ENCODE measurements around the gene ADARB1.

ADARB1 gene

DNA sequence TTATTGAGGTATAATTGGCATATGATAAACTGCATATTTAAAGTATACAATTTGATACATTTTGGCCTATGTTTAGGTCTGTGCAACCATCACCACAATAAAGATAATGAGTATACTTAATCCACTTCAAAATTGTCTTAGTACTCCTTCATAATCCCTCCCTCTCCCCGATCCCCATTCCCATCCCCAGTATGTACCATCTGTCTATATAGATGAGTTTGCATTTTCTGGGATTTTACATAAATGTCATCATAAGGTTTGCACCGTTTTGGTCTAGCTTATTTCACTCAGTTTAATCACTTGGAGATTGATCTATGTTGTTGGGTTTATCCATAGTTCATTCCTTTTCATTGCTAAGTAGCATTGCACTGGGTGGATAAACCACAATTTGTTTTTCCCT, 139.0 kb downstream of the ADARB1 start:
- DNase-seq, result no peak

- no peak for DNase-seq
These were observed 140.8 kb downstream of the ADARB1 start for GRCh38 chr21:45215213-45215612.

DNA sequence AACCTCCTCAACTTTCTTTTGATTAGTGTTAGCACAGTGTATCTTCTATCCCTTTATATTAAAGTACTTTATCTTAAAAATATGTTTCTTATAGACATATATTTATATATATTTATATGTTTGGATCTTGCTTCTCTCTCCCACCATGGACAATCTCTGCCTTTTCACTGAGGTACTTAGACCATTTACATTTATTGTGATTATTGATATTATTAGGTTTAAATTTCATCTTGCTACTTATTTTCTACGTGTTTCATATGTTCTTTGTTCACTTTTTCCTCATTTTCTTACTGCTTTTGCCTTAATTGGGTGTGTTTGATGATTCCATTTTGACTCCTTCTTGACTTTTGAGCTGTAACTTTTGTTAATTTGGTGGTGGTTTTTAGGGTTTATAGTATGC, 142.6 kb downstream of the ADARB1 start:
- no peak for DNase-seq

DNA sequence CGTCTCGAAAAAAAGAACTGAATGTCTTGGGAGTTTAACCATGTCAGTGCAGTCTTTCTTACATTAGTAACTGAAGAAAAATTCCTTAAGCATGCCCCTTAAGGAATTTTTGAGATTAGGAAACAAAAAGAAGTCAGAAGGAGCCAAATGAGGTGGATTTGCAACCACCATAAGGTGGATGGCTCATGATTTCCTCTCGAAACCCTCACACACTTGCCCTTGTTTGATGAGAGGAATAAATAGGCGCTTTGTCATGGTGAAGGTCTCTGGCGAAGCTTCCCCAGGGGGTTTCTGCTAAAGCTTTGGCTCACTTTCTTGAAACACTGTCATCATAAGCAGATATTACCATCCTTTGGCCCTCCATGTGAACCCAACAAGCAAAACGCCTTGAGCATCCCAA, 145.1 kb downstream of the ADARB1 start:
- no peak for DNase-seq

DNA sequence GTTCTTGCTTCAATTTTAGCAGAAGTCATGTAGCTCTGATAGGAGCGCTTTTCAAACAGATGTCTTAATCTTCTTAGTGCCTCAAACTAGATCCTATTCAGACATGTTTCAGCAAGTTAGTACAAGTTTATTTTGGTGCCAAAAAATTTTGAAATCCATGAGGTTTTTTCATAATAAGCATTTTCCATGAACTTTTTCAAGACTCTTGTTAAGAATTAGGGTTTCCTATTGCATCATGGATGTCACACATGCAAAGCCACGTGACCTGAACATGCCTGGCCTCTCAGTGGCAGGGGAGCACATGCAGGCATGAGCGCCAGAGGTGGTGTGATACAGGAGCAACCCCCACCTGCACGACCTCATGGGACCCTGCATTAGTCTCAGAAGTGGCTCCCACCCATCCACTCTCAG, 145.7 kb downstream of the ADARB1 start:
- DNase-seq, result no peak

DNA sequence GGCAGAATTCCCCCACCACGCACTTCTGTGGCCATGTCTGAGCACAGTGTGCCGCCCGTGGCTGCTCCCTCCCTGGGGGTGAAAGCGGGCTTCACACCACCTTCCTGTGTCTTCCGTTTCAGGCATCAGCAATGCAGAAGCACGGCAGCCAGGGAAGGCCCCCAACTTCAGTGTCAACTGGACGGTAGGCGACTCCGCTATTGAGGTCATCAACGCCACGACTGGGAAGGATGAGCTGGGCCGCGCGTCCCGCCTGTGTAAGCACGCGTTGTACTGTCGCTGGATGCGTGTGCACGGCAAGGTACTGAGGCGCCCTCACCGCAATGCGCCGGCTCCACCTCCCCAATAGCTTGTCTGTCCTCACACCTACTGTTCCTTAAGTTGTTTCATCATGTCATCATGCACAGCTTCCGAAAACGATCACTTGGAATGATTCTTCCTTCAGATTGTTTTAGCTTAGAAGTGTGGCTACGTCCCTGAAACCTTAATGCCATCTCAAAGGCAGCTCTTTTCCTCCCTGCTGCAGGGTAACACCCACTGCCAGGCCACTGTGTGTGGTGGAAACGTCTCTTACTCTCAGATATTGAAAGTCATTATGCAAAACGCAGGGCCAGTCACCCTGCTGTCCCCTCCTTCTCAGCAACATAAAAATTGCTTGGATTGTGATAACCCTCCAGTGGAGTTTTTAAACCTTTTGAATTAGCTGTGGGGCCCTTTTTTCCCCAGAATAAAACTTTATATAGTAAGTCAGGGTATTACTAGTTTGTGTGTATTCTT, 146.5 kb downstream of the ADARB1 start:
- no peak for DNase-seq

DNA sequence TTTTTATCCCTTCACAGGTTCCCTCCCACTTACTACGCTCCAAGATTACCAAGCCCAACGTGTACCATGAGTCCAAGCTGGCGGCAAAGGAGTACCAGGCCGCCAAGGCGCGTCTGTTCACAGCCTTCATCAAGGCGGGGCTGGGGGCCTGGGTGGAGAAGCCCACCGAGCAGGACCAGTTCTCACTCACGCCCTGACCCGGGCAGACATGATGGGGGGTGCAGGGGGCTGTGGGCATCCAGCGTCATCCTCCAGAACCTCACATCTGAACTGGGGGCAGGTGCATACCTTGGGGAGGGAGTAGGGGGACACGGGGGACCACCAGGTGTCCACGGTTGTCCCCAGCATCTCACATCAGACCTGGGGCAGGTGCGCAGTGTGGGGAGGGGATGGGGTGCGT, 147.6 kb downstream of the ADARB1 start:
- DNase-seq, result no peak

- no peak for DNase-seq
These were observed 149.1 kb downstream of the ADARB1 start for GRCh38 chr21:45223236-45224185.

GRCh38 chr21:45224189-45224938, 150.0 kb downstream of the ADARB1 start:
- DNase-seq, result no peak

DNA sequence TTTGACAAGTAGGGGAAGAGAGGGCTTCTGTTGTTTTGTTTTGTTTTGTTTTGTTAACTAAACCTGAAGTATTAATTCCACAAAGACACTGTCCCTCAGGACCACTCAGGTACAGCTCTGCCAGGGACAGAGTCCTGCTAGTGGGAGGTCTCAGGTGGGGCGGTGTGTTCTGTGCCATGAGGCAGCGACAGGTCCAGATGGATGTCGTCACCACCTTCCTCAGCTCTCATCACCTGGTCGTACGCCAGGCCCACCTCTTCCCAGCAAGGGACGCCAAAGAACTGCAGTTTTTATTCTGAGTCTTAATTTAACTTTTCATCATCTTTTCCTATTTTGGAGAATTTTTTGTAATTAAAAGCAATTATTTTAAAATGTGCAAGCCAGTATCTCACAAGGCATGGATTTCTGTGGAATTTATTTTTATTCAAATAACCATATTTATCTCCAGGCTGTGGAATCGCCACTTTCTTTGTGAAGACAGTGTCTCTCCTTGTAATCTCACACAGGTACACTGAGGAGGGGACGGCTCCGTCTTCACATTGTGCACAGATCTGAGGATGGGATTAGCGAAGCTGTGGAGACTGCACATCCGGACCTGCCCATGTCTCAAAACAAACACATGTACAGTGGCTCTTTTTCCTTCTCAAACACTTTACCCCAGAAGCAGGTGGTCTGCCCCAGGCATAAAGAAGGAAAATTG, 150.8 kb downstream of the ADARB1 start:
- no peak for DNase-seq

- DNase-seq, result no peak
These were observed 151.5 kb downstream of the ADARB1 start for GRCh38 chr21:45225741-45226327.

- DNase-seq, result no peak
These were observed 152.4 kb downstream of the ADARB1 start for GRCh38 chr21:45226540-45227326.

GRCh38 chr21:45227735-45228134, 153.4 kb downstream of the ADARB1 start:
- no peak for DNase-seq

- DNase-seq, result no peak
These were observed 153.8 kb downstream of the ADARB1 start for GRCh38 chr21:45228171-45228641.

GRCh38 chr21:45228656-45229240, 154.4 kb downstream of the ADARB1 start:
- no peak for DNase-seq

DNA sequence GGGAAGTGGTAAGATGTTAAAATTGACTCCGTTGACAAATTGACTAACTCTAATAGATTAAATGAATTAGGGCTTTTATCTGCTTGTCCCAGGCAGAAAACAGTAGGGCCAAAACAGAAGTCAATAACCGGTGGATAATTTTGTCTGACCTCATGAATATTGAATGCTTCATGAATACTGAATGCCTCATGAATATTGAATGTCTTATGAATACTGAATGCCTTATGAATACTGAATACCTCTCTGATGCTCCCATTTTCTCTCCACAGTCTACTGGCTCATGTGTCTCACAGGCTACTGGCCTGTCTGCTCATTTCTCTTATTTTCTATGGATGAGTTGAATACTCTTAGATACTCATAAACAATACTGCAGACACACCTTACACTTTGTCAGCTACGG, 157.3 kb downstream of the ADARB1 start:
- DNase-seq, result no peak

DNA sequence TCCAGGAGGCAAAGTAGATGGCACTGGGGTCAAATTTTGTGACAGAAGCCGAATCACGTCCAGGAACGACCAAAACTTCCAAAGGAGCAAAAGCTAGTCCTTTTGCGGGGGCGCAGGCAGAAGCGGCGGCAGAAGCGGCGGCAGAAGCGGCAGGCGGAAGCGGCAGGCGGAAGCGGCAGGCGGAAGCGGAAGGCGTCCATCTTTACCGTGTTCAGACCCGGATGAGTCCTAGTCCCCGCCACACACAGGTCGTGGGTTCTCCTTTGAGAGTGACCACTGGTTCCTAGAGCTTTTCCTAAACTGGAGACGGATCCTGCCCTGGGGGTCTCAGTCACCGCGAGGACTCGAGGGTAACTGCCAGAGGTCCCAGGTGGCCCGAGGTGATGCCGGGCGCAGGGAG, 159.7 kb downstream of the ADARB1 start:
- no peak for DNase-seq

DNA sequence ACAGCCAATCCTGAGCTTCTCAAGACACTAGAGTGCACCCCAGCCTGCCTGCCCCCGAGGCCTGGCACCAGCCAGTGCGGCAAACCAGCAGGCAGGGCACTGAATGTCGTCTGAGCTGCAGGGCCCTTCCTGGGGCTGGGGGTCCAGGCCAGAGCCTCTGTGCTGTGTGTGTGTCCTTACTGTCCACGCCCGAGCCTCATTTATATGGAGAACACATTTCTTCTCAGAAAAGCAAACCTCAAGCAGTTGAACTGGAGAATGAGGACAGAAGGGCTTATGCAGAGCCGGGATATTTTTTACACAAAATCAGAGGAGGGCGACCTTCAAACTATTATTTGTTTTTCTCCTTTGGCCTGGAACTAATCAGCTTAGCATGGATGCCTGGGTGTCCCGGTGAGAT, 160.6 kb downstream of the ADARB1 start:
- DNase-seq, result no peak

DNA sequence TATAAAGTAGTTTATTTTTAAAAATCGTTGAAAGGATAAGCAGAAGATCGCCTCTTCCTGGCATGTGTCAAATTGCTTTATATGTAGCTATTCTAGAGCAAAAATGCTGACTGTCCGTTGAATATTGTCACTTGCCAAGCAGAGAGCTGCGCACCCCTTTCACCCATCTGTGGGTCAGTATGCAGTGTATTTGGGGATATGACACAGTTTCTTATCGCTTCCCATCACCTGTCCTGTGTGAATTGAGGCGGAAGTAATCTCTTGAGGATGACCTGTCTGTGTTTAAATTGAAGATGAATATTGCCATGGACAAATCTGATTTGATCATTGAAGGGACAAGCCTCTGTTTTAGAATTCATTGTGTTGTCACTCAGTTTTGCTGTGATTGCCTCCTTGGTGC, 161.1 kb downstream of the ADARB1 start:
- no peak for DNase-seq

DNA sequence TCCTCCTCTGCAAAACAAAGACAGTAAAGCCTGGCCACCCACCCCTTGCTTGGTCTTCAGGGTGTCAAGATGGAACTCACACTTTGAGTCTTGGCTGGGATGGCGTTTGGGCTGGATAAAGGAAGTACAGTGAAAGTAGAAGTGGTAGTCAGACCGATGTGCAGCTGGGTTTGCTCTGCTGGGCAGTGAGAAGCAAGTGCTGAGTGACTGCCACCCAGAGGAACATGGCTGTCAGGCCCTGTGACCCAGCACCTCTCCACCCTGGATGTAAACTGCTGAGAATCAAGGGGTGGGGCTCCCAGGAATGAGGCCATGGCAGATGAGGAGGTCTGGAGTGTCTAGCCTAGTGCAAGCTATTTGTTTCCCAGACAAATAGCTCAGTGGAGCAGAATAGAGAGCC, 162.1 kb downstream of the ADARB1 start:
- no peak for DNase-seq

DNA sequence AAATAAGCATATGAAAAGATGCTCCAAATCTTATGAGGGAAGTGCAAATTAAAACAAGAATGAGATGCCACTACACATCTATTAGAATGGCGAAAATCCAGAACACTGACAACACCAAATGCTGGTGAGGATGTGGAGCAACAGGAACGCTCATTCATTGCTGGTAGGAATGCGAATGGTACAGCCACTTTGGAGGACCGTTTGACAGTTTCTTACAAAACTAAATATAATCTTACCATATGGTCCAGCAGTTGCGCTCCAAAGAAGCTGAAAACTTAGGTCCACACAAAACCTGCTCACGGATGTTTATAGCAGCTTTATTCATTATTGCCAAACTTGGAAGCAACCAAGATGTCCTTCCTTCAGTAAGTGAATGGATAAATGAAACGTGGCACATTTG, 163.0 kb downstream of the ADARB1 start:
- no peak for DNase-seq
